Heart right ventricle (tissue), 16 donors: Measurements from ENCODE around the gene KNDC1. TPM values are rescaled to one million over a fixed set of nuclear protein-coding genes. Genes with fewer than 3 reads are reported as not detected.

Source experiments
- ATAC-seq, 8 donors: fragments of 200-7000 bp; cut with Tn5 transposase; one replicate each; pipeline ENCODE4 v1.9.1; 2020; ENCODE audit warnings: mild to moderate bottlenecking in 8 of 8, moderate library complexity in 8 of 8, moderate number of reproducible peaks in 1 of 8
- DNase-seq, 2 donors: peaks; one replicate each; pipeline ENCODE4 v3.0.0-alpha.2; 2020
- H3K27ac ChIP-seq, 10 donors: fragments of 200-600 bp; sonication (generic) in 2 of 10; one replicate each; pipeline versions ENCODE4 v1.5.0 to v1.8.0; 2020 to 2022; ENCODE audit warnings: mild to moderate bottlenecking in 3 of 10
- H3K27me3 ChIP-seq, 7 donors: fragments of 200-600 bp; one replicate each; pipeline ENCODE4 v1.8.0; 2021 to 2022; ENCODE audit warnings: mild to moderate bottlenecking in 2 of 7
- H3K36me3 ChIP-seq, 9 donors: fragments of 200-600 bp; sonication (generic) in 1 of 9; one replicate each; pipeline versions ENCODE4 v1.5.0 to v1.8.0; 2020 to 2022; ENCODE audit warnings: mild to moderate bottlenecking in 2 of 9
- H3K4me1 ChIP-seq, 9 donors: fragments of 200-600 bp; sonication (generic) in 1 of 9; one replicate each; pipeline versions ENCODE4 v1.5.0 to v1.8.0; 2020 to 2022; ENCODE audit warnings: mild to moderate bottlenecking in 4 of 9
- H3K4me3 ChIP-seq, 10 donors: fragments of 200-600 bp; sonication (generic) in 2 of 10; one replicate each; pipeline versions ENCODE4 v1.5.0 to v1.8.0; 2020 to 2022; ENCODE audit warnings: mild to moderate bottlenecking in 7 of 10, moderate library complexity in 2 of 10
- H3K9me3 ChIP-seq, 11 donors: fragments of 200-600 bp in 10 of 11; sonication (generic) in 2 of 11; one replicate each; pipeline versions ENCODE4 v1.5.0 to v1.8.0; 2013 to 2022; ENCODE audit warnings: mild to moderate bottlenecking in 2 of 11, control low read depth in 1 of 11, moderate library complexity in 1 of 11
- WGBS, 2 donors: extraction: QIAGEN DNeasy Blood & Tissue Kit; methylation state at CpG; one replicate each; pipeline ENCODE4 v1.1.7; 2013; ENCODE audit warnings: inconsistent platforms in 1 of 2; 5-methylcytosine and 5-hydroxymethylcytosine counted together
- intact Hi-C, 10 donors: fragments of 100-400 bp; cut with DNase I; formaldehyde crosslinking; loops; one replicate each; pipeline versions ENCODE4 v1.11.1 to v1.14.2; 2022
- polyA plus RNA-seq, 2 donors: library from polyadenylated mRNA; stranded (reverse); fragments of 200-250 nt; gene quantifications; one replicate each; pipeline ENCODE4 v1.2.3, GENCODE V29; 2013
- total RNA-seq, 10 donors: library from RNA; stranded (reverse); fragmentation: NEBNext Ultra II Directional in 3 of 10; extraction: Animal tissue kit (Norgen Biotek cat#: 25700) in 3 of 10; gene quantifications; one replicate each; pipeline versions ENCODE4 v1.2.1 to v1.2.4, GENCODE V29; 2021 to 2023
- TF ChIP-seq, protein P1 (sequence below), 9 donors: fragments of 200-600 bp; sonication (generic) in 2 of 9; IDR thresholded peaks; one replicate each; pipeline versions ENCODE4 v1.5.0 to v1.8.0; 2021 to 2022; ENCODE audit warnings: antibody characterized with exemption in 9 of 9, mild to moderate bottlenecking in 5 of 9, moderate library complexity in 1 of 9
- donor health status: Arrhythmogenic right ventricular cardiomyopathy.
- donor health status: ischemic (EF 13 %, LVEDD 7.1; RV severe dilation, severe dysfunction).
- donor health status: healthy with polysubstance abuse.
- donor health status: DM: no; HTN: yes; CAD: no.
- donor health status: DM: no; HTN: no; CAD: no.
- donor health status: ischemic (EF 25% LVEDD 6.9; RV normal size, moderate dysfunction).
- donor health status: ischemic (EF 25% LVEDD 5.7; RV mildly dilated, moderate dysfunction).
- donor health status: healthy.
- donor health status: DM: yes; HTN: yes; CAD: no.
- donor health status: Ischemic cardiomyopathy.
- donor health status: ischemic (EF 35%, LVEDD 5.7; RV mildly dilated, moderate dysfunction).
- donor health status: nonischemic (EF 11% LVEDD 7.7; RV severe dilation, severe dysfunction).
- donor health status: DM: yes; HTN: yes; CAD: no.
- donor health status: PGD.
- donor health status: ischemic (EF 29% LVEDD 5.4; RV normal size, mild dysfunction).
- donor health status: nonischemic (EF 23%, LVEDD 6.1; RV moderate dilation, normal function).

Gene KNDC1
- total and polyA plus RNA-seq, 12 donors, result 0.04 to 0.88 (median 0.14) TPM; not detected in 3

DNA sequence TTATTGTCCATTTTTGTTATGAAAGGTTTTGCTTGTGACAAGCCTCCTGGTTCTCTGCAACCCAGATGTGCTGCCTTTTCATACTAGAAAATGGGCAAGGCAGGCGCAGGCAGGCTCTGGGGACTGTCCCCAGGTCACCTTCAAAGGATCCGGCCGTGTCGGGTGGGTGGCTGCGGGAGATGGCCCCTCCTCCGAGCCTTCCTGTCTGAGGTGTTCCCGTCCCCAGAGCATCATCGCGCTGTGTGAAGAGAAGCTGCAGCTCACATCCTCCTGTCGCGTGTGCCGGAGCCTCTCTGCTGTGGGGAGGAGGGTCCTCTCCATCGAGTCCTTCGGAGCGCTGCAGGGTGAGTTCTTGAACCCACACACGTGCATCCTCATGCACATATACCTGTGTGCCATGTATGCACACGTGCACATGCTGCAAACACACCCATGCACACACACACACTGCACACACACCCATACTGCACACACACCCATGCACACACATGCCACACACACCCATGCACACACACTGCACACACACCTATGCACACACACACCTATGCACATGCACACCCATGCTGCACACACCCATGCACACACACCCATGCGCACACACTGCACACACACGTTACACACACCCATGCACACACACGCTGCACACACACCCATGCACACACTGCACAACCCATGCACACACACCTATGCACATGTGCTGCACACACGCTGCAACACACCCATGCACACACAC, 23.8 kb downstream of the KNDC1 start:
- Histone ChIP-seq H3K9me3 (no peaks in the 10 kb centered on the region), H3K36me3 (no peaks in the 10 kb centered on the region), H3K4me3 (no peak overlapping the region), H3K27ac (no peak overlapping the region), H3K4me1 (no peaks in the 10 kb centered on the region), H3K27me3 (peaks cover 0 to 51% (median 42%) of the 10 kb centered on the region in 7 donors)
- DNase-seq (no peak), ATAC-seq (no peak)
- TF ChIP-seq, protein P1, sequence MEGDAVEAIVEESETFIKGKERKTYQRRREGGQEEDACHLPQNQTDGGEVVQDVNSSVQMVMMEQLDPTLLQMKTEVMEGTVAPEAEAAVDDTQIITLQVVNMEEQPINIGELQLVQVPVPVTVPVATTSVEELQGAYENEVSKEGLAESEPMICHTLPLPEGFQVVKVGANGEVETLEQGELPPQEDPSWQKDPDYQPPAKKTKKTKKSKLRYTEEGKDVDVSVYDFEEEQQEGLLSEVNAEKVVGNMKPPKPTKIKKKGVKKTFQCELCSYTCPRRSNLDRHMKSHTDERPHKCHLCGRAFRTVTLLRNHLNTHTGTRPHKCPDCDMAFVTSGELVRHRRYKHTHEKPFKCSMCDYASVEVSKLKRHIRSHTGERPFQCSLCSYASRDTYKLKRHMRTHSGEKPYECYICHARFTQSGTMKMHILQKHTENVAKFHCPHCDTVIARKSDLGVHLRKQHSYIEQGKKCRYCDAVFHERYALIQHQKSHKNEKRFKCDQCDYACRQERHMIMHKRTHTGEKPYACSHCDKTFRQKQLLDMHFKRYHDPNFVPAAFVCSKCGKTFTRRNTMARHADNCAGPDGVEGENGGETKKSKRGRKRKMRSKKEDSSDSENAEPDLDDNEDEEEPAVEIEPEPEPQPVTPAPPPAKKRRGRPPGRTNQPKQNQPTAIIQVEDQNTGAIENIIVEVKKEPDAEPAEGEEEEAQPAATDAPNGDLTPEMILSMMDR (IDR thresholded peaks at IDR 0.05), result no peak
- intact Hi-C loops, result no loop called here
- 76 to 82% methylated on average over 21 of the region's 21 CpGs for WGBS, 2 donors

GRCh38 chr10:133184591-133185244, 24.7 kb downstream of the KNDC1 start:
- intact Hi-C loops, result no loop called here
- H3K27me3 ChIP-seq, result peaks cover 0 to 53% (median 42%) of the 10 kb centered on the region in 7 donors
- no peaks in the 10 kb centered on the region for H3K36me3 ChIP-seq
- ATAC-seq, result no peak
- no peak for DNase-seq
- H3K4me3 ChIP-seq, result no peak overlapping the region
- TF ChIP-seq, protein P1 (IDR thresholded peaks at IDR 0.05), result no peak
- no peak overlapping the region for H3K27ac ChIP-seq
- no peaks in the 10 kb centered on the region for H3K9me3 ChIP-seq
- 84 to 88% methylated on average over 23 of the region's 23 CpGs for WGBS, 2 donors
- no peaks in the 10 kb centered on the region for H3K4me1 ChIP-seq

- Histone ChIP-seq H3K36me3 (no peaks in the 10 kb centered on the region), H3K27ac (no peak overlapping the region), H3K9me3 (no peaks in the 10 kb centered on the region), H3K27me3 (peaks cover 0 to 54% (median 37%) of the 10 kb centered on the region in 7 donors), H3K4me3 (no peak overlapping the region), H3K4me1 (no peaks in the 10 kb centered on the region)
- TF ChIP-seq, protein P1 (IDR thresholded peaks at IDR 0.05), result no peak
- 65 to 68% methylated on average over 11 of the region's 11 CpGs for WGBS, 2 donors
- ATAC-seq (no peak), DNase-seq (no peak)
- intact Hi-C loops, result no loop called here
Measured at GRCh38 chr10:133185421-133185820, 25.4 kb downstream of the KNDC1 start.

DNA sequence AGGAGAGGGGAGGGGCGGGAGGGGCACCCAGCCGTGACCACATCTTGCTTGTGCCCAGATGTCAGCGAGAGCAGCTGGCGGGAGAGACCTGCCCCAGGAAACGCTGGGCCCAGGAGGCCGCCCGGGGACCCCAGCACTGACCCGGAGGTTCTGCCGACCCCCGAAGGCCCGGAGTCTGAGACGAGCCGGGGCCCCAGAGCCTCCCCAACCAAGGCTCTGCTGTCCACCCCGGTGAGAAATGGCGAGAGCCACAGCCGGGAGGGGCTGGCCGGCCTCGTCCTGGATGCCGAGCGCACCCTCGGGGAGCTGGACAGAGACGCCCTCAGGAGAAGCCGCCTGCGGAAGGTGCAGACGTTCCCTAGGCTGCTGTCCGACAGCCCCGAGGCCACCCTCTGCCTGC, 25.9 kb downstream of the KNDC1 start:
- WGBS, 2 donors, result 71 to 81% methylated on average over 26 to 27 of the region's 27 CpGs
- TF ChIP-seq, protein P1 (IDR thresholded peaks at IDR 0.05), result no peak
- ATAC-seq (no peak), DNase-seq (no peak)
- H3K4me3 ChIP-seq, result no peak overlapping the region
- intact Hi-C loops, result no loop called here
- H3K4me1 ChIP-seq, result no peaks in the 10 kb centered on the region
- no peaks in the 10 kb centered on the region for H3K36me3 ChIP-seq
- peaks cover 0 to 49% (median 33%) of the 10 kb centered on the region in 7 donors for H3K27me3 ChIP-seq
- no peak overlapping the region for H3K27ac ChIP-seq
- H3K9me3 ChIP-seq, result no peaks in the 10 kb centered on the region
